CD4-positive, alpha-beta T cell (primary cell): ENCODE results near the gene PRRT3. TPM values are rescaled to one million over a fixed set of nuclear protein-coding genes. Genes with fewer than 3 reads are reported as not detected.

ENCODE experiments used
- ATAC-seq: fragments of 200-7000 bp; cut with Tn5 transposase; one replicate; pipeline ENCODE4 v1.10.0; 2022; ENCODE audit warnings: mild to moderate bottlenecking; ENCODE audit not compliant: poor library complexity
- CTCF ChIA-PET: fragments of 350-600 bp; sonication (Branson Sonifier 250); formaldehyde crosslinking; loops from one replicate; lab custom pipeline; 2021; ENCODE audit warnings: antibody characterized with exemption, inconsistent platforms; lab: Charles Lee
- POLR2A ChIA-PET: fragments of 350-600 bp; sonication (Branson Sonifier 250); formaldehyde crosslinking; loops from one replicate; lab custom pipeline; 2021; ENCODE audit warnings: antibody characterized with exemption, inconsistent platforms; lab: Charles Lee
- DNase-seq, 14 experiments: peaks; one replicate each; pipeline ENCODE4 v3.0.0-alpha.2; 2013 to 2020; ENCODE audit warnings: mixed read lengths in 2 of 14
- H3K27ac ChIP-seq, 2 donors: one replicate each; pipeline versions ENCODE4 v1.5.1 to v1.7.0; 2013; ENCODE audit warnings: low read length in 2 of 2, low read depth in 1 of 2, mild to moderate bottlenecking in 1 of 2
- H3K27me3 ChIP-seq, 2 experiments: 1 replicate in 1 of 2; 2 replicates in 1 of 2; pipeline versions ENCODE4 v1.6.1 to v1.7.0; 2013; ENCODE audit warnings: low read length in 2 of 2, control low read depth in 1 of 2, mild to moderate bottlenecking in 1 of 2, moderate library complexity in 1 of 2; ENCODE audit not compliant: insufficient read depth in 2 of 2, control insufficient read depth in 1 of 2
- H3K36me3 ChIP-seq: one replicate; pipeline ENCODE4 v1.6.1; 2013; ENCODE audit warnings: low read length, control low read depth; ENCODE audit not compliant: insufficient read depth
- H3K4me1 ChIP-seq: one replicate; pipeline ENCODE4 v1.6.1; 2013; ENCODE audit warnings: low read length, control low read depth; ENCODE audit not compliant: insufficient read depth
- H3K4me3 ChIP-seq: one replicate; pipeline ENCODE4 v1.5.1; 2013; ENCODE audit warnings: mild to moderate bottlenecking, low read length, moderate library complexity
- H3K9me3 ChIP-seq, 2 experiments: 1 replicate in 1 of 2; 2 replicates in 1 of 2; pipeline versions ENCODE4 v1.6.1 to v1.7.0; 2013; ENCODE audit warnings: low read length in 2 of 2, mild to moderate bottlenecking in 2 of 2, control low read depth in 1 of 2, moderate library complexity in 1 of 2; ENCODE audit not compliant: control insufficient read depth in 1 of 2, insufficient read depth in 1 of 2
- H3K27ac Mint-ChIP-seq: one replicate; pipeline ENCODE4 v1.8.0; 2020; ENCODE audit warnings: mixed read lengths
- H3K27me3 Mint-ChIP-seq: one replicate; pipeline ENCODE4 v1.8.0; 2021; ENCODE audit warnings: mixed read lengths
- H3K36me3 Mint-ChIP-seq: one replicate; pipeline ENCODE4 v1.8.0; 2021; ENCODE audit warnings: low read depth, mixed read lengths
- H3K4me1 Mint-ChIP-seq: one replicate; pipeline ENCODE4 v1.8.0; 2021; ENCODE audit warnings: low read depth, mixed read lengths
- H3K4me3 Mint-ChIP-seq: one replicate; pipeline ENCODE4 v1.8.0; 2020; ENCODE audit warnings: mild to moderate bottlenecking, mixed read lengths
- H3K9me3 Mint-ChIP-seq: one replicate; pipeline ENCODE4 v1.8.0; 2020; ENCODE audit warnings: mixed read lengths
- CTCF ChIP-seq: fragments of 200-600 bp; IDR thresholded peaks from one replicate; pipeline ENCODE4 v1.8.0; 2022; ENCODE audit warnings: antibody characterized with exemption, mild to moderate bottlenecking
- intact Hi-C, 2 experiments: fragments of 100-400 bp; cut with DNase I in 1 of 2; cut with micrococcal nuclease in 1 of 2; formaldehyde crosslinking; loops; one replicate each; pipeline versions ENCODE4 v1.15.1 to v1.9.0; 2023 to 2025; cut with DNase I, micrococcal nuclease
- total RNA-seq, 174 experiments: library from RNA in 2 of 174; stranded (reverse) in 2 of 174; gene quantifications; one replicate each; pipeline ENCODE4 v1.2.3 and lab custom pipeline; 2021 to 2026

The PRRT3 gene
- total RNA-seq, 2 experiments from 2014 or later, result 6.3 to 8.3 TPM

- ChIA-PET CTCF (no interaction called here), POLR2A (no interaction called here)
- ATAC-seq (no peak), DNase-seq (no peak)
- intact Hi-C loops, result no loop called here
- Mint-ChIP-seq H3K4me3 (no peak overlapping the region), H3K27ac (no peak overlapping the region), H3K4me1 (no peaks in the 10 kb centered on the region), H3K9me3 (no peaks in the 10 kb centered on the region), H3K36me3 (peaks cover 78% of the 10 kb centered on the region), H3K27me3 (no peaks in the 10 kb centered on the region)
- H3K4me3 ChIP-seq, result no peak overlapping the region
- H3K4me1 ChIP-seq, result no peaks in the 10 kb centered on the region
- no peaks in the 10 kb centered on the region for H3K9me3 ChIP-seq
- H3K27ac ChIP-seq, result no peak overlapping the region
- no peak for TF ChIP-seq CTCF
- no peaks in the 10 kb centered on the region for H3K27me3 ChIP-seq
- H3K36me3 ChIP-seq, result peaks cover 51% of the 10 kb centered on the region
These were observed 14.6 kb upstream of the PRRT3 start for GRCh38 chr3:9966841-9967240.

- ChIA-PET CTCF (no interaction called here), POLR2A (no interaction called here)
- H3K36me3 ChIP-seq, result peaks cover 37% of the 10 kb centered on the region
- intact Hi-C loops, result no loop called here
- no peak overlapping the region for H3K4me3 Mint-ChIP-seq
- no peak for ATAC-seq
- H3K4me1 Mint-ChIP-seq, result no peaks in the 10 kb centered on the region
- no peak for TF ChIP-seq CTCF
- no peak overlapping the region for H3K27ac ChIP-seq
- H3K27me3 ChIP-seq, result no peaks in the 10 kb centered on the region
- peaks cover 71% of the 10 kb centered on the region for H3K36me3 Mint-ChIP-seq
- H3K4me3 ChIP-seq, result no peak overlapping the region
- no peaks in the 10 kb centered on the region for H3K9me3 ChIP-seq
- no peak overlapping the region for H3K27ac Mint-ChIP-seq
- H3K4me1 ChIP-seq, result no peaks in the 10 kb centered on the region
- H3K9me3 Mint-ChIP-seq, result no peaks in the 10 kb centered on the region
- no peak for DNase-seq
- H3K27me3 Mint-ChIP-seq, result no peaks in the 10 kb centered on the region
These were observed 13.1 kb upstream of the PRRT3 start for GRCh38 chr3:9965200-9965875.

- no peaks in the 10 kb centered on the region for H3K9me3 Mint-ChIP-seq
- intact Hi-C loops, result no loop called here
- Histone ChIP-seq H3K9me3 (no peaks in the 10 kb centered on the region), H3K4me1 (peaks cover 5% of the 10 kb centered on the region), H3K36me3 (no peaks in the 10 kb centered on the region), H3K27me3 (no peaks in the 10 kb centered on the region), H3K27ac (no peak overlapping the region), H3K4me3 (no peak overlapping the region)
- peak overlapping the region; percentile 39 for H3K27ac Mint-ChIP-seq
- H3K36me3 Mint-ChIP-seq, result peaks cover 10% of the 10 kb centered on the region
- TF ChIP-seq CTCF, result no peak
- ATAC-seq (no peak), DNase-seq (no peak)
- H3K27me3 Mint-ChIP-seq, result no peaks in the 10 kb centered on the region
- CTCF ChIA-PET, result no interaction called here
- POLR2A ChIA-PET, result no interaction called here
- no peak overlapping the region for H3K4me3 Mint-ChIP-seq
- H3K4me1 Mint-ChIP-seq, result peaks cover 9% of the 10 kb centered on the region
These were observed 5.0 kb upstream of the PRRT3 start for GRCh38 chr3:9957214-9957613.
